ENCODE data around the gene CTTNBP2. TPM values are rescaled to one million over a fixed set of nuclear protein-coding genes. Genes with fewer than 3 reads are reported as not detected.

Gene CTTNBP2
- total RNA-seq, 1 donor from 2014 or later: 25.5 TPM

DNA sequence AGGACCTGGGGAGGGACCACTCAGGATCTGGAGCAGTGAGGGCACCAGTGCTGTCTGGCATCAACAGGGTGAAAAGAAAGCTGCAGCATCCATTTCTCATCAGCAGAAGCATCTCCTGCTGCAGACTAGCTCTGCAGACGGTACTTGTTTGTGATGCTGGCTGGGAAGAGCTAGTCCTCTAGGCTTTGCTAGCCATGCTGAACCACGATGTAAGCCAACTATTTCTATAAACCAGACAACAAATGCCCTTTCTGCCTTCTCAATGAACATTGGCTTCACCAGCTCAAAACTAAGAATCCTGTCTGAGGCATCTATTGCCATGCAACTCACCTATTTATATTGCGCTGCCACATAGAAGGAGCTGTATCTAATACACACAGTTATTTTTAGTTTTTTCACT is 65.6 kb downstream of the CTTNBP2 start:
- no peak overlapping the region for H3K27ac Mint-ChIP-seq
- TF ChIP-seq EZH2phosphoT487 (IDR thresholded peaks at IDR 0.05): no peak
- no peak for TF ChIP-seq EZH2 (IDR thresholded peaks at IDR 0.05)
- TF ChIP-seq, protein P1, sequence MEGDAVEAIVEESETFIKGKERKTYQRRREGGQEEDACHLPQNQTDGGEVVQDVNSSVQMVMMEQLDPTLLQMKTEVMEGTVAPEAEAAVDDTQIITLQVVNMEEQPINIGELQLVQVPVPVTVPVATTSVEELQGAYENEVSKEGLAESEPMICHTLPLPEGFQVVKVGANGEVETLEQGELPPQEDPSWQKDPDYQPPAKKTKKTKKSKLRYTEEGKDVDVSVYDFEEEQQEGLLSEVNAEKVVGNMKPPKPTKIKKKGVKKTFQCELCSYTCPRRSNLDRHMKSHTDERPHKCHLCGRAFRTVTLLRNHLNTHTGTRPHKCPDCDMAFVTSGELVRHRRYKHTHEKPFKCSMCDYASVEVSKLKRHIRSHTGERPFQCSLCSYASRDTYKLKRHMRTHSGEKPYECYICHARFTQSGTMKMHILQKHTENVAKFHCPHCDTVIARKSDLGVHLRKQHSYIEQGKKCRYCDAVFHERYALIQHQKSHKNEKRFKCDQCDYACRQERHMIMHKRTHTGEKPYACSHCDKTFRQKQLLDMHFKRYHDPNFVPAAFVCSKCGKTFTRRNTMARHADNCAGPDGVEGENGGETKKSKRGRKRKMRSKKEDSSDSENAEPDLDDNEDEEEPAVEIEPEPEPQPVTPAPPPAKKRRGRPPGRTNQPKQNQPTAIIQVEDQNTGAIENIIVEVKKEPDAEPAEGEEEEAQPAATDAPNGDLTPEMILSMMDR (IDR thresholded peaks at IDR 0.05): no peak
- H3K79me2 ChIP-seq (ENCODE audit: low read depth): peaks cover 38% of the 10 kb centered on the region
- H3K9me3 Mint-ChIP-seq: no peaks in the 10 kb centered on the region
- no peak for DNase-seq (ENCODE audit: low spot score)
- H3K4me1 Mint-ChIP-seq: peaks cover 28% of the 10 kb centered on the region
- H2AFZ ChIP-seq (replicated peaks): no peak overlapping the region
- peaks cover 1% of the 10 kb centered on the region for H3K36me3 Mint-ChIP-seq
- H3K4me3 Mint-ChIP-seq: no peak overlapping the region
- no peak overlapping the region for H3K9ac ChIP-seq
- no peak overlapping the region for H3K4me3 ChIP-seq
- H3K36me3 ChIP-seq: no peaks in the 10 kb centered on the region
- no peak overlapping the region for H3K4me2 ChIP-seq
- H4K20me1 ChIP-seq (ENCODE audit: low read depth): peaks cover 37% of the 10 kb centered on the region
- H3K27me3 ChIP-seq: no peaks in the 10 kb centered on the region
- H3F3A ChIP-seq (ENCODE audit: low read depth): peaks cover 13% of the 10 kb centered on the region
- peaks cover 42% of the 10 kb centered on the region for H3K4me1 ChIP-seq
- H3K27ac ChIP-seq: no peak overlapping the region
- H3K27me3 Mint-ChIP-seq (ENCODE audit: insufficient read depth, low read depth): peaks cover 4% of the 10 kb centered on the region
- no peaks in the 10 kb centered on the region for H3K9me3 ChIP-seq (ENCODE audit: low read depth)

DNA sequence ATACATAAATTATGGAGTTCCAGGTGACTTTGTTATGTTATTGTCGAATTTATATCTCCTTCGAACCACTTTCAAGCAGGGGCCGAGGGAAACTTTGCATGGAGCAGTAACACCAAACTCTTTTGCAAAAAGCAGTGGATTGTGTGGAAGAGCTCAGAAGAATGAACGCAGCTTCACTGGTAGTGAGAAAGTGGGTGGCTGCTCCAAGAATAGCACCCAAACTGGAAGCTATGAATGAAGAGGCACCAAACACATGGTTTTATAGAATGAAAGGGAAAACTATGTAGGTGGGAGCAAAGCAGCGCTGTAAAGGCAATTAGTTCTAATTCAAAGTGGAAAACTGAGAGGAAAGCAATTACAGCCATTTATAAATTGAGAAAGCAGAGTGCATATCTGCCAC is 67.2 kb downstream of the CTTNBP2 start:
- no peaks in the 10 kb centered on the region for H3K27me3 ChIP-seq
- no peak overlapping the region for H3K27ac Mint-ChIP-seq

DNA sequence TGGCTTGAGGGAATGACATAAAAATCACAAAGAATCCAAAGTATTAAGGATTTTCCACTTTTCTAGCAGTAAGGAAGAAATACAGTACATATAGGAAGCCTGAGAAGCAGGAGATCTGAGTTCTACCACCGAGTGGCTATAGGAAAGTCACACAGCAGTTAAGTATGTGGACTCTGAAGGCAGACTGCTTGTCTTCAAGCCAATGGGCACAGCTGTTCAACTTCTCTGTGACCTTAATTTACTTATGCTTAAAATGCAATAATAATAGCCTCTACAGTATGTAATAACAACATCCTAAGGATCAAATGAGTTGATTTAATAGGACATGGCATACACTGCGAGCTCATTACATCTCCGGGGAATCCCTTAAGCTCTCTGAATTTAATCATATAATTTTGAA is 68.0 kb downstream of the CTTNBP2 start:
- Histone ChIP-seq H4K20me1 (ENCODE audit: low read depth) (peaks cover 31% of the 10 kb centered on the region), H3K9ac (no peak overlapping the region), H3F3A (ENCODE audit: low read depth) (no peaks in the 10 kb centered on the region), H3K4me3 (no peak overlapping the region), H3K9me3 (ENCODE audit: low read depth) (no peaks in the 10 kb centered on the region), H3K27ac (no peak overlapping the region), H3K36me3 (no peaks in the 10 kb centered on the region), H3K27me3 (no peaks in the 10 kb centered on the region), H2AFZ (replicated peaks) (no peak overlapping the region), H3K4me2 (no peak overlapping the region), H3K79me2 (ENCODE audit: low read depth) (peaks cover 44% of the 10 kb centered on the region), H3K4me1 (peaks cover 25% of the 10 kb centered on the region)
- Mint-ChIP-seq H3K4me1 (peaks cover 16% of the 10 kb centered on the region), H3K36me3 (peaks cover 1% of the 10 kb centered on the region), H3K9me3 (no peaks in the 10 kb centered on the region), H3K27ac (no peak overlapping the region), H3K27me3 (ENCODE audit: insufficient read depth, low read depth) (peaks cover 4% of the 10 kb centered on the region), H3K4me3 (no peak overlapping the region)
- no peak for DNase-seq (ENCODE audit: low spot score)
- TF ChIP-seq, protein P1 (IDR thresholded peaks at IDR 0.05): no peak
- TF ChIP-seq EZH2phosphoT487 (IDR thresholded peaks at IDR 0.05) (no peak), EZH2 (IDR thresholded peaks at IDR 0.05) (no peak)

More for the DNA sequence above, 67.2 kb downstream of the CTTNBP2 start:
- H3K4me3 Mint-ChIP-seq: no peak overlapping the region
- H3K9me3 Mint-ChIP-seq: no peaks in the 10 kb centered on the region
- no peaks in the 10 kb centered on the region for H3K9me3 ChIP-seq (ENCODE audit: low read depth)
- peaks cover 31% of the 10 kb centered on the region for H4K20me1 ChIP-seq (ENCODE audit: low read depth)
- no peak for TF ChIP-seq EZH2phosphoT487 (IDR thresholded peaks at IDR 0.05)
- TF ChIP-seq, protein P1 (IDR thresholded peaks at IDR 0.05): no peak
- TF ChIP-seq EZH2 (IDR thresholded peaks at IDR 0.05): no peak
- H3K79me2 ChIP-seq (ENCODE audit: low read depth): peaks cover 37% of the 10 kb centered on the region
- no peak for DNase-seq (ENCODE audit: low spot score)
- peaks cover 1% of the 10 kb centered on the region for H3K36me3 Mint-ChIP-seq
- H3K36me3 ChIP-seq: no peaks in the 10 kb centered on the region
- no peak overlapping the region for H3K9ac ChIP-seq
- H3K27ac ChIP-seq: no peak overlapping the region
- H2AFZ ChIP-seq (replicated peaks): no peak overlapping the region
- H3K27me3 Mint-ChIP-seq (ENCODE audit: insufficient read depth, low read depth): peaks cover 4% of the 10 kb centered on the region
- peaks cover 6% of the 10 kb centered on the region for H3F3A ChIP-seq (ENCODE audit: low read depth)
- no peak overlapping the region for H3K4me3 ChIP-seq
- no peak overlapping the region for H3K4me2 ChIP-seq
- H3K4me1 ChIP-seq: peaks cover 33% of the 10 kb centered on the region
- peaks cover 24% of the 10 kb centered on the region for H3K4me1 Mint-ChIP-seq
